Stomach (tissue), 4 donors: ENCODE measurements around the gene TMEM120B.

Experiments
- EP300 ChIP-seq: sonication (generic); formaldehyde crosslinking; IDR thresholded peaks from one replicate; pipeline ENCODE4 v1.6.1; 2017; ENCODE audit warnings: antibody characterized with exemption
- POLR2A ChIP-seq, 4 donors: fragments of 450-650 bp; IDR thresholded peaks; one replicate each; pipeline ENCODE4 v1.6.1; 2016; ENCODE audit warnings: antibody characterized with exemption in 4 of 4, control low read depth in 2 of 4, mild to moderate bottlenecking in 1 of 4, moderate library complexity in 1 of 4
- POLR2AphosphoS5 ChIP-seq, 3 donors: sonication (generic); formaldehyde crosslinking; IDR thresholded peaks; one replicate each; pipeline ENCODE4 v1.6.1; 2016; ENCODE audit warnings: antibody characterized with exemption in 3 of 3
- TF ChIP-seq, protein P1 (sequence below), 7 experiments: fragments of 450-650 bp in 4 of 7; fragments of 200-600 bp in 3 of 7; sonication (generic) in 3 of 7; IDR thresholded peaks; one replicate each; pipeline ENCODE4 v1.5.1; 2016 to 2019; ENCODE audit warnings: antibody characterized with exemption in 7 of 7, control low read depth in 2 of 7, mild to moderate bottlenecking in 1 of 7

DNA sequence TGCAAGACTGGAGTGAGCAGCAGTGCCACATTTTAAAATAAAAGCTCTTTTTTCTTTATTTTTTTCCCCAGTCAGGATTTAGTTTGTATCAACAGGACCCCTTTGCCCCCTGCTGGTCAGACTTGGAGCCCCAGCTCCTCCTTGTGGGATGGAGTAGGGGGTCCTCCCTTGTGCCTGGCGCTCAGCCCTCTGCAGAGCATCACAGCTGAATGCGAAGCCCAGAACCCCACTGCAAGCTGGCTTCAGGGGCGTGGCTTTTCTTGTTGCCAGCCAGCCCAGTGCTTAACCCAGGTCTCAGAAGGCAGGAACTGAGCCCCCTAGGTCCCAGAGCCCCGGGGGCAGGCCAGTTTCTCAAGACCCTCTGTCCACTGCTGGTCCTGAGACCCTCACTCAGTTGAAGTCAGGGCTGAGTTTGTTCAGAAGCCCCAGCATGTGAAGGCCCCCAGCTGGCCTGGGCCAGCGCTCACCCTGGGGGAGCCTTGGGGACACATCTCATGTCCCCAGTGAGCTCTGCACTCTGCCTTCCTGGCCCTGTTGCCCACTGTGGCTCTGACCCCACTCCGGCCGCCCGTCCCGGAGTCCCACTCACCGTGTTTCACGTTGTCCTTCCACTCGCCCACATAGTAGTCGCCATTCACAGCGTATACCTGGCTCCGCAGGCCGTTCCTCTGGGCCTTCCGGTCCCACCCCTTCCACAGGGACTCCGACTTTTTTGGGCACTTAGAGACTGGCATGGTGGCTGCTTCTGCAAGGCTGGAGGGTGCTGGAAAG, 43.6 kb upstream of the TMEM120B start:
- TF ChIP-seq, protein P1, sequence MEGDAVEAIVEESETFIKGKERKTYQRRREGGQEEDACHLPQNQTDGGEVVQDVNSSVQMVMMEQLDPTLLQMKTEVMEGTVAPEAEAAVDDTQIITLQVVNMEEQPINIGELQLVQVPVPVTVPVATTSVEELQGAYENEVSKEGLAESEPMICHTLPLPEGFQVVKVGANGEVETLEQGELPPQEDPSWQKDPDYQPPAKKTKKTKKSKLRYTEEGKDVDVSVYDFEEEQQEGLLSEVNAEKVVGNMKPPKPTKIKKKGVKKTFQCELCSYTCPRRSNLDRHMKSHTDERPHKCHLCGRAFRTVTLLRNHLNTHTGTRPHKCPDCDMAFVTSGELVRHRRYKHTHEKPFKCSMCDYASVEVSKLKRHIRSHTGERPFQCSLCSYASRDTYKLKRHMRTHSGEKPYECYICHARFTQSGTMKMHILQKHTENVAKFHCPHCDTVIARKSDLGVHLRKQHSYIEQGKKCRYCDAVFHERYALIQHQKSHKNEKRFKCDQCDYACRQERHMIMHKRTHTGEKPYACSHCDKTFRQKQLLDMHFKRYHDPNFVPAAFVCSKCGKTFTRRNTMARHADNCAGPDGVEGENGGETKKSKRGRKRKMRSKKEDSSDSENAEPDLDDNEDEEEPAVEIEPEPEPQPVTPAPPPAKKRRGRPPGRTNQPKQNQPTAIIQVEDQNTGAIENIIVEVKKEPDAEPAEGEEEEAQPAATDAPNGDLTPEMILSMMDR (IDR thresholded peaks at IDR 0.05): peak in 4 of 7 experiments; percentile 35 to 61 (median 46)
- TF ChIP-seq POLR2A (IDR thresholded peaks at IDR 0.05) (no peak), EP300 (no peak), POLR2AphosphoS5 (IDR thresholded peaks at IDR 0.05) (no peak)
